Effector memory CD4-positive, alpha-beta T cell (primary cell): ENCODE data around the gene ZC3HAV1.

Experiments
- DNase-seq, 3 donors: peaks; one replicate each; pipeline ENCODE4 v3.0.0-alpha.2; 2020
- H3K27ac ChIP-seq: 2 replicates; pipeline ENCODE4 v1.7.0; 2013; ENCODE audit warnings: mild to moderate bottlenecking, low read length, moderate library complexity; ENCODE audit not compliant: insufficient read depth, poor library complexity, severe bottlenecking
- H3K27me3 ChIP-seq: replicated peaks from 2 replicates; pipeline ENCODE4 v1.7.0; 2013; ENCODE audit warnings: mild to moderate bottlenecking, low read length; ENCODE audit not compliant: insufficient read depth, control insufficient read depth, poor library complexity, severe bottlenecking
- H3K36me3 ChIP-seq: 2 replicates; pipeline ENCODE4 v1.7.0; 2013; ENCODE audit warnings: mild to moderate bottlenecking, low read length, moderate library complexity; ENCODE audit not compliant: control insufficient read depth, insufficient read depth
- H3K4me1 ChIP-seq: 2 replicates; pipeline ENCODE4 v1.7.0; 2013; ENCODE audit warnings: low read length, mild to moderate bottlenecking; ENCODE audit not compliant: control insufficient read depth, insufficient read depth, poor library complexity, severe bottlenecking
- H3K4me3 ChIP-seq: 2 replicates; pipeline ENCODE4 v1.7.0; 2013; ENCODE audit warnings: low read length, low read depth, mild to moderate bottlenecking; ENCODE audit not compliant: insufficient read depth, poor library complexity, severe bottlenecking
- H3K9me3 ChIP-seq: 2 replicates; pipeline ENCODE4 v1.7.0; 2013; ENCODE audit warnings: mild to moderate bottlenecking, low read length, moderate library complexity; ENCODE audit not compliant: control insufficient read depth

Gene ZC3HAV1

DNA sequence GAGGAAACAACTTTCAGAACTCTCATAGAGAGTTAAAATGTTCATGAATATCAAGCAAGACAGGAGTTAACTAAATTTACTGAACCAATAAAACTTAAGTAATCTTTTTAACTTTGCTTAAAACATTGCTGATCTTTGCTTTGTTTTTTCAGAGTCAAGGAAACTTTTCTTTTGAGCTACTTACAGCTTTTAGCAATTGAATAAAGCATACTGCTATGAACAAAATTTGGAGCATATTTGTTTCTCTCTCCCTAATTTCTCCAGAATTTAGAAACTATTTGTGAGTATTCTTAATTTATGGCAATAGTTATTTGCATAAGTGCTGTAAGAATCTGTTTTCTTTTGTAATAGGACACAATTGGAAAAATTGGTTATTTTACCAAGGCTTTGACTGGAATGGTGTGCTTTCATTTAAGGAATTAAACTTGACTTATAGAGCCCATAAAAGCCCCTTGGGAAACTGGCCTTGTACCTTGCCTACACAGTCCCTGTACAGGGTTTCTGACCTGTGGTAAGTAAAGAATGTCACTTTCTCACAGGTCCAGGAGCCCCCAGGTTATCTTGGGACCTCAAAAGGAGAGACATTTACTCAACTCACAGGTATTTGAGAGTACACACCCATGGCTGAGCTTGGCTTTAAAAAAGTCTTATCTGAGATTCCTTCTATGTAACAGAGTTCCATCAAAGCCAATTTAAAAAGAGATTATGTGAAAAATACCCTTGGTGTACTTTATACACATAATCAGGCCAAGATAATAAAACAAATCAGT is 105.0 kb downstream of the ZC3HAV1 start:
- Histone ChIP-seq H3K27me3 (no peaks in the 10 kb centered on the region), H3K4me3 (no peak overlapping the region), H3K9me3 (no peaks in the 10 kb centered on the region), H3K4me1 (peaks cover 1% of the 10 kb centered on the region), H3K36me3 (no peaks in the 10 kb centered on the region), H3K27ac (no peak overlapping the region)
- no peak for DNase-seq

DNA sequence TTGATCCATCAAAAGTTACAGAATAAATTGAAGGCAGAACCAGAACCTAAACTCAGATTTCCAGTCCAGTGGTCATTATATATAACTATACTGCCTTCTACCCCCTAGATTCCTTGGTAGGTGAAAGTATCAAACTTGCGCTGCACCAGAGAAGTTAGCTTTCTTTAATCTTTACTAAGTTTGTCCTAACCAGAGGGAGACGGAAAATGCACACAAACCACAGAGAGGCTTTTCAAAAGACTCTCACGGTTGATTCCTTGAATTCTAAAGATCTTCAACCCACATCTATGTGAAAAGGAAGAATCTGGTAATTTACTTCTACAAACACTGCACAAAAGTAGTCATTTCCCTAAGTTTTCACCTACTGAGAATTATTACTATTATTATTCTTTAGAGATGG is 110.1 kb downstream of the ZC3HAV1 start:
- Histone ChIP-seq H3K4me3 (no peak overlapping the region), H3K27ac (no peak overlapping the region), H3K27me3 (no peaks in the 10 kb centered on the region), H3K36me3 (no peaks in the 10 kb centered on the region), H3K4me1 (peaks cover 3% of the 10 kb centered on the region), H3K9me3 (no peaks in the 10 kb centered on the region)
- no peak for DNase-seq
